Testis (tissue), 5 donors: ENCODE measurements around the gene LY6G6D. TPM values are rescaled to one million over a fixed set of nuclear protein-coding genes. Genes with fewer than 3 reads are reported as not detected.

Experiments used
- DNase-seq: peaks from one replicate; pipeline ENCODE4 v3.0.0-alpha.2; 2019
- H3K27ac ChIP-seq, 2 donors: fragments of 200-600 bp; sonication (generic); one replicate each; pipeline ENCODE4 v1.5.1; 2019
- H3K27me3 ChIP-seq: fragments of 200-600 bp; sonication (generic); one replicate; pipeline ENCODE4 v1.5.1; 2019
- H3K36me3 ChIP-seq: fragments of 200-600 bp; sonication (generic); one replicate; pipeline ENCODE4 v1.5.1; 2017; ENCODE audit warnings: low read depth; ENCODE audit errors: missing control alignments
- H3K4me1 ChIP-seq: fragments of 200-600 bp; sonication (generic); one replicate; pipeline ENCODE4 v1.5.1; 2019
- H3K4me3 ChIP-seq, 2 donors: fragments of 200-600 bp; sonication (generic); one replicate each; pipeline ENCODE4 v1.5.1; 2017 to 2019
- H3K9me3 ChIP-seq: fragments of 200-600 bp; sonication (generic); one replicate; pipeline ENCODE4 v1.5.1; 2017
- POLR2A ChIP-seq: fragments of 450-650 bp; IDR thresholded peaks from one replicate; pipeline ENCODE4 v1.6.1; 2017; ENCODE audit warnings: antibody characterized with exemption, mild to moderate bottlenecking, moderate library complexity
- WGBS, 2 donors: methylation state at CpG; one replicate each; pipeline ENCODE4 v1.1.5; 2018; 5-methylcytosine and 5-hydroxymethylcytosine counted together
- intact Hi-C: fragments of 100-400 bp; cut with DNase I; formaldehyde crosslinking; loops from one replicate; pipeline ENCODE4 v1.15.1; 2023; ENCODE audit warnings: low total_unique reads
- long read RNA-seq, 2 donors: transcript quantifications; one replicate each; lab custom pipeline, GENCODE V29; 2026
- polyA plus RNA-seq: library from polyadenylated mRNA; stranded (reverse); fragments of 350-450 nt; fragmentation: Illumina TruSeq; extraction: RNeasy Lipid Tissue Mini Kit (QIAGEN cat#74804); gene quantifications from one replicate; pipeline ENCODE4 v1.2.3, GENCODE V29; 2014; ENCODE audit warnings: low read depth, low replicate concordance; ENCODE audit not compliant: insufficient read depth
- total RNA-seq, 2 donors: library from RNA; depleted of rRNA; stranded (reverse); fragments of >200 nt; gene quantifications; one replicate each; pipeline ENCODE4 v1.2.3, GENCODE V29; 2016
- TF ChIP-seq, protein P1 (sequence below), 3 experiments: fragments of 450-650 bp in 2 of 3; fragments of 200-600 bp in 1 of 3; sonication (generic) in 1 of 3; IDR thresholded peaks; one replicate each; pipeline ENCODE4 v1.5.1; 2016 to 2019; ENCODE audit warnings: antibody characterized with exemption in 3 of 3, mild to moderate bottlenecking in 2 of 3, moderate library complexity in 1 of 3

The LY6G6D gene
- total RNA-seq (not detected), polyA plus RNA-seq (not detected)
- long read RNA-seq, donor 1, result 0 reads
- long read RNA-seq, donor 2, result 0 reads

DNA sequence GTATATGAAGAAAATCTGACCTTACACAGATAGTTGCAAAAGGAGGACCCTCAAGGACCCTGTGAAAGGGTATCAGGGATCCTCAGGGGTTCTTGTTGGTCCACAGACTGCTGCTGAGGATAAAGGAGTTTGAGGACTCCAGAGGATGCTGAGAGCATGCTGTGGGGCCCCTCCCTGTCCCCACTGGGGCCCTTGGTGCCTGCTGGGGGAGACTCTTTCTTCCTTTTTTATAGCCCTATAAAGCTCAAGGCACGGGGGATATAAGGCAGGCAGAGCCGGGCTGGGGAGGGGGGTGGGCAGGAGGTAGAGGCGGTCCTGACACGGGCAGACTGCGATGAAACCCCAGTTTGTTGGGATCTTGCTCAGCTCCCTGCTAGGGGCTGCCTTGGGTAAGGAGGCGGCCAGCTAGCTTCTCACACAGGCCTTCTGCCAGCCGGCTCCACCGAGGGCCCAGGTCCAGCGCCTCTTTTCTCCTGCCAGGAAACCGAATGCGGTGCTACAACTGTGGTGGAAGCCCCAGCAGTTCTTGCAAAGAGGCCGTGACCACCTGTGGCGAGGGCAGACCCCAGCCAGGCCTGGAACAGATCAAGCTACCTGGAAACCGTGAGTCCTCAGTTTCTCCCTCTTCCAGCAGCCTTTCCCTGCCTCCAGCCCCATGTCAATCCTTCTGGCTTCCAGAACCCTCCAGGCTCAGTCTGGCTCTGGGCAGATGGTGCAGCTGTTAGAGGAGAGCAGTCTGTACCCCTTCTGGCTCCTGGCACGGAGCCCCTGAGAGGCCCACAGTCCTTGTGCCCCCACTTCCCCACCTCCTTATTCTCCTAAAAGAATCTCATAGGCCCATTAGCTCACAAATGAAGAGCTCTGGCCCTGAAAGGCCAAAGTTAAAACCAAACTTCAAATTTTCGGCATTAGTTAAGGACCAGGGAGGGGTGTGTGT is at the start of gene LY6G6D:
Gene LY6G6D, plus strand, starts transcription at position 327 of the 937 bp plus-strand sequence. Its CDS starts 8 bp downstream, at position 335.
- H3K9me3 ChIP-seq, result no peaks in the 10 kb centered on the region
- H3K4me3 ChIP-seq, result no peak within 1 kb of the TSS
- WGBS, 2 donors, result 57 to 64% methylated on average over 6 to 16 of the region's 16 CpGs
- no peak within 1 kb of the TSS for H3K27ac ChIP-seq
- no peaks in the 10 kb centered on the region for H3K27me3 ChIP-seq
- no peak for DNase-seq
- intact Hi-C loops, result no loop called here
- H3K36me3 ChIP-seq, result no peaks in the 10 kb centered on the region
- H3K4me1 ChIP-seq, result peaks cover 3% of the 10 kb centered on the region
- TF ChIP-seq, protein P1, sequence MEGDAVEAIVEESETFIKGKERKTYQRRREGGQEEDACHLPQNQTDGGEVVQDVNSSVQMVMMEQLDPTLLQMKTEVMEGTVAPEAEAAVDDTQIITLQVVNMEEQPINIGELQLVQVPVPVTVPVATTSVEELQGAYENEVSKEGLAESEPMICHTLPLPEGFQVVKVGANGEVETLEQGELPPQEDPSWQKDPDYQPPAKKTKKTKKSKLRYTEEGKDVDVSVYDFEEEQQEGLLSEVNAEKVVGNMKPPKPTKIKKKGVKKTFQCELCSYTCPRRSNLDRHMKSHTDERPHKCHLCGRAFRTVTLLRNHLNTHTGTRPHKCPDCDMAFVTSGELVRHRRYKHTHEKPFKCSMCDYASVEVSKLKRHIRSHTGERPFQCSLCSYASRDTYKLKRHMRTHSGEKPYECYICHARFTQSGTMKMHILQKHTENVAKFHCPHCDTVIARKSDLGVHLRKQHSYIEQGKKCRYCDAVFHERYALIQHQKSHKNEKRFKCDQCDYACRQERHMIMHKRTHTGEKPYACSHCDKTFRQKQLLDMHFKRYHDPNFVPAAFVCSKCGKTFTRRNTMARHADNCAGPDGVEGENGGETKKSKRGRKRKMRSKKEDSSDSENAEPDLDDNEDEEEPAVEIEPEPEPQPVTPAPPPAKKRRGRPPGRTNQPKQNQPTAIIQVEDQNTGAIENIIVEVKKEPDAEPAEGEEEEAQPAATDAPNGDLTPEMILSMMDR (IDR thresholded peaks at IDR 0.05), result no peak

GRCh38 chr6:31665501-31666336 is 49.4 kb upstream of the LY6G6D start, which contains the start of gene CSNK2B:
CSNK2B (plus strand) TSS chr6:31666080; CDS start chr6:31666832, 752 bp downstream.
- Histone ChIP-seq H3K4me1 (peaks cover 33% of the 10 kb centered on the region), H3K9me3 (no peaks in the 10 kb centered on the region), H3K4me3 (peak within 1 kb of the TSS; percentile 81 to 93), H3K36me3 (no peaks in the 10 kb centered on the region), H3K27ac (peak within 1 kb of the TSS; percentile 90 to 97), H3K27me3 (no peaks in the 10 kb centered on the region)
- TF ChIP-seq, protein P1 (IDR thresholded peaks at IDR 0.05), result no peak
- TF ChIP-seq POLR2A, result no peak
- intact Hi-C loops, result no loop called here
- peak; percentile 100 for DNase-seq
- WGBS, 2 donors, result 0% methylated on average over 33 to 63 of the region's 63 CpGs

DNA sequence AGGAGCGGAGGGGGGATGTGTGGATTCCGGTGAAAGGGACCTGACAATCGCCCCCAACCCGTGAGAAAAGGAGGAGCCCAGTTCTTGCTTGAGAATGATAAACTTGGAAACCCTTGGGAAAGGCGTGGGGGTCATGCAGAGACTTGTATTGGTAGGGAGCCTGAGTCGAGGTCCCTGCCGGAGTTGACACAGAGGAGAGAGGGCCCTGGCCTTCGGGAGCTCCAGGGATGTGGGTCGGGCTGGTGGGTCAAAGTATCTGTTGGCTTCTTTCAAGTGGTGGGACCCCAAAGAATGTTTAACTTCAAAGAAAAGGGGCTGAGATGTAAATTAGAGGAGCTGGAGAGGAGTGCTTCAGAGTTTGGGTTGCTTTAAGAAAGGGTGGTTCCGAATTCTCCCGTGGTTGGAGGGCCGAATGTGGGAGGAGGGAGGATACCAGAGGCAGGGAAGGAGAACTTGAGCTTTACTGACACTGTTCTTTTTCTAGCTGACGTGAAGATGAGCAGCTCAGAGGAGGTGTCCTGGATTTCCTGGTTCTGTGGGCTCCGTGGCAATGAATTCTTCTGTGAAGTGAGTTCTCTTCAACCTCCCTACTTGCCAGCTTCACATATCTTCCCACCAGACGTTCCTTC is 48.7 kb upstream of the LY6G6D start:
- Histone ChIP-seq H3K4me1 (peaks cover 26% of the 10 kb centered on the region), H3K4me3 (peak overlapping the region; percentile 81 to 93), H3K36me3 (no peaks in the 10 kb centered on the region), H3K27me3 (no peaks in the 10 kb centered on the region), H3K9me3 (no peaks in the 10 kb centered on the region), H3K27ac (peak overlapping the region; percentile 90 to 97)
- 1 to 3% methylated on average over 12 to 15 of the region's 15 CpGs for WGBS, 2 donors
- intact Hi-C loops, result no loop called here
- no peak for DNase-seq
- TF ChIP-seq, protein P1 (IDR thresholded peaks at IDR 0.05), result no peak
- no peak for TF ChIP-seq POLR2A

GRCh38 chr6:31669676-31670075 is 45.5 kb upstream of the LY6G6D start, which contains the start of gene LY6G5B:
LY6G5B (plus strand) TSS chr6:31669976; CDS start chr6:31670951, 975 bp downstream.
- 76 to 78% methylated on average over 8 of the region's 8 CpGs for WGBS, 2 donors
- H3K36me3 ChIP-seq, result no peaks in the 10 kb centered on the region
- intact Hi-C loops, result no loop called here
- no peak for DNase-seq
- H3K27me3 ChIP-seq, result no peaks in the 10 kb centered on the region
- no peak within 1 kb of the TSS for H3K27ac ChIP-seq
- no peaks in the 10 kb centered on the region for H3K9me3 ChIP-seq
- no peak within 1 kb of the TSS for H3K4me3 ChIP-seq
- TF ChIP-seq, protein P1 (IDR thresholded peaks at IDR 0.05), result no peak
- no peak for TF ChIP-seq POLR2A
- peaks cover 7% of the 10 kb centered on the region for H3K4me1 ChIP-seq
